Neural cell (in vitro differentiated cells): Measurements from ENCODE around the gene GNA12.

Experiments used
- CTCF ChIP-seq: fragments of 450-650 bp; IDR thresholded peaks from 2 replicates; pipeline ENCODE4 v1.5.1; 2014; ENCODE audit warnings: antibody characterized with exemption, mild to moderate bottlenecking, moderate library complexity; ENCODE audit not compliant: poor library complexity, severe bottlenecking
- EP300 ChIP-seq: fragments of 450-650 bp; conservative IDR thresholded peaks from 2 replicates; pipeline ENCODE4 v1.6.1; 2014; ENCODE audit warnings: antibody characterized with exemption, mild to moderate bottlenecking, moderate library complexity; ENCODE audit not compliant: poor library complexity, severe bottlenecking
- EZH2 ChIP-seq: fragments of 200-600, 300-800 bp; shearing (Covaris generic), sonication (generic); IDR thresholded peaks from 2 replicates; pipeline ENCODE4 v1.6.1; 2014; ENCODE audit warnings: antibody characterized with exemption, low read length, borderline replicate concordance, mild to moderate bottlenecking; ENCODE audit not compliant: insufficient read depth, poor library complexity, severe bottlenecking
- POLR2AphosphoS5 ChIP-seq: IDR thresholded peaks from 2 replicates; pipeline ENCODE4 v1.6.1; 2012
- RAD21 ChIP-seq: fragments of 450-650 bp; conservative IDR thresholded peaks from 2 replicates; pipeline ENCODE4 v1.6.1; 2014; ENCODE audit warnings: antibody characterized with exemption, mild to moderate bottlenecking, moderate library complexity
- REST ChIP-seq: IDR thresholded peaks from 2 replicates; pipeline ENCODE4 v1.6.1; 2012; ENCODE audit warnings: borderline replicate concordance
- SMC3 ChIP-seq: fragments of 450-650 bp; conservative IDR thresholded peaks from 2 replicates; pipeline ENCODE4 v1.6.1; 2014; ENCODE audit warnings: antibody characterized with exemption, mild to moderate bottlenecking, moderate library complexity; ENCODE audit not compliant: poor library complexity

- TF ChIP-seq CTCF (no peak), RAD21 (no peak), REST (no peak), EP300 (no peak), EZH2 (no peak), POLR2AphosphoS5 (no peak), SMC3 (no peak)
Observed at GRCh38 chr7:2708547-2709310, 135.4 kb downstream of the GNA12 start.
